HepG2 (cell line): ENCODE results near the gene BID. TPM values are rescaled to one million over a fixed set of nuclear protein-coding genes. Genes with fewer than 3 reads are reported as not detected.

Experiments used
- ATAC-seq: fragments of 200-7000 bp; cut with Tn5 transposase; 3 replicates; pipeline ENCODE4 v1.9.1; 2020; ENCODE audit warnings: mild to moderate bottlenecking, moderate library complexity
- BruUV-seq: library from RNA; stranded (reverse); fragments of 400-500 nt; replicated peaks from 2 replicates; lab custom pipeline; 2021; lab: Mats Ljungman, UMichigan
- CTCF ChIA-PET: fragments of 300-600 bp; formaldehyde crosslinking; extraction: SDS; loops from one replicate; lab custom pipeline; 2021; ENCODE audit warnings: low total read pairs, inconsistent platforms, low intra/inter-chr PET ratio; lab: Yijun Ruan, JAX
- POLR2A ChIA-PET: fragments of 350-600 bp; sonication (Branson Sonifier 250); formaldehyde crosslinking; loops from one replicate; lab custom pipeline; 2020; ENCODE audit warnings: antibody characterized with exemption, inconsistent platforms; lab: Yijun Ruan, JAX
- DNase-seq: peaks from one replicate; pipeline ENCODE4 v3.0.0-alpha.2; 2015; ENCODE audit warnings: low spot score
- FAIRE-seq: peaks from 3 replicates; lab custom pipeline; 2011; peaks lifted over from hg19 to GRCh38; lab: Jason Lieb, UNC
- H2AFZ ChIP-seq: one replicate; pipeline ENCODE4 v1.6.1; 2011; ENCODE audit warnings: low read length, inconsistent platforms
- H3K27ac ChIP-seq: fragments of 300-600 bp; 3 replicates; pipeline ENCODE4 v1.8.0; 2011; ENCODE audit warnings: mixed run types, mild to moderate bottlenecking, mixed read lengths, low read length, inconsistent platforms; ENCODE audit not compliant: insufficient read depth; ENCODE audit errors: extremely low read length
- H3K27me3 ChIP-seq, 2 experiments: fragments of 200-600 bp in 1 of 2; 2 replicates in 1 of 2; 3 replicates in 1 of 2; pipeline versions ENCODE4 v1.6.0 to v1.8.0; 2011; ENCODE audit warnings: low read length in 2 of 2, mild to moderate bottlenecking in 2 of 2, moderate library complexity in 2 of 2, inconsistent platforms in 1 of 2; ENCODE audit not compliant: insufficient read depth in 2 of 2, control insufficient read depth in 1 of 2
- H3K36me3 ChIP-seq, 2 experiments: fragments of 200-600 bp in 1 of 2; replicated peaks in 1 of 2; 2 replicates in 1 of 2; 3 replicates in 1 of 2; pipeline versions ENCODE4 v1.5.1 to v1.8.0; 2011; ENCODE audit warnings: low read length in 2 of 2, inconsistent platforms in 1 of 2; ENCODE audit not compliant: insufficient read depth in 2 of 2, control insufficient read depth in 1 of 2
- H3K4me1 ChIP-seq: 2 replicates; pipeline ENCODE4 v1.5.1; 2012; ENCODE audit warnings: low read length, inconsistent platforms; ENCODE audit not compliant: insufficient read depth
- H3K4me2 ChIP-seq: 2 replicates; pipeline ENCODE4 v1.6.0; 2011; ENCODE audit warnings: low read depth, low read length, inconsistent platforms
- H3K4me3 ChIP-seq, 3 experiments: fragments of 200-600 bp in 1 of 3; sonication (generic), shearing (Covaris generic) in 1 of 3; replicated peaks in 1 of 3; 2 replicates each; pipeline ENCODE4 v1.5.1; 2011 to 2016; ENCODE audit warnings: low read length in 3 of 3, inconsistent platforms in 2 of 3, low read depth in 2 of 3, mild to moderate bottlenecking in 2 of 3, control low read depth in 1 of 3, mixed read lengths in 1 of 3; ENCODE audit not compliant: insufficient read depth in 1 of 3
- H3K79me2 ChIP-seq: one replicate; pipeline ENCODE4 v1.6.1; 2011; ENCODE audit warnings: low read length, inconsistent platforms; ENCODE audit not compliant: insufficient read depth
- H3K9ac ChIP-seq: 2 replicates; pipeline ENCODE4 v1.6.0; 2011; ENCODE audit warnings: mild to moderate bottlenecking, low read depth, low read length, inconsistent platforms; ENCODE audit not compliant: insufficient read depth
- H3K9me3 ChIP-seq: 2 replicates; pipeline ENCODE4 v1.5.1; 2012; ENCODE audit warnings: mild to moderate bottlenecking, low read length
- H4K20me1 ChIP-seq: 2 replicates; pipeline ENCODE4 v1.6.0; 2011; ENCODE audit warnings: inconsistent platforms, mild to moderate bottlenecking, low read length, moderate library complexity; ENCODE audit not compliant: insufficient read depth
- CENPT ChIP-seq: sonication (generic); formaldehyde crosslinking; IDR thresholded peaks from 2 replicates; pipeline ENCODE4 v1.8.0; 2022; ENCODE audit warnings: low read depth, mild to moderate bottlenecking, moderate library complexity, missing genetic modification reagents
- GFI1 ChIP-seq: sonication (generic); formaldehyde crosslinking; IDR thresholded peaks from 2 replicates; pipeline ENCODE4 v1.5.0; 2020; ENCODE audit warnings: missing genetic modification reagents, mild to moderate bottlenecking, borderline replicate concordance
- HNRNPLL ChIP-seq: fragments of 200-400 bp; formaldehyde crosslinking; IDR thresholded peaks from 2 replicates; pipeline ENCODE4 v1.6.1; 2017; ENCODE audit warnings: mild to moderate bottlenecking, low read depth, low read length; ENCODE audit not compliant: poor library complexity, severe bottlenecking
- MTF1 ChIP-seq: sonication (generic); formaldehyde crosslinking; IDR thresholded peaks from 2 replicates; pipeline ENCODE4 v1.5.0; 2020; ENCODE audit warnings: missing genetic modification reagents
- NBN ChIP-seq: fragments of 450-650 bp; conservative IDR thresholded peaks from 2 replicates; pipeline ENCODE4 v1.6.1; 2017
- PTBP1 ChIP-seq: fragments of 200-400 bp; formaldehyde crosslinking; IDR thresholded peaks from 2 replicates; pipeline ENCODE4 v1.6.1; 2018; ENCODE audit warnings: low read length, low read depth; ENCODE audit not compliant: poor library complexity, severe bottlenecking
- ZBTB1 ChIP-seq: sonication (generic); formaldehyde crosslinking; IDR thresholded peaks from 2 replicates; pipeline ENCODE4 v1.4.0; 2020; ENCODE audit warnings: missing genetic modification reagents, borderline replicate concordance
- ZBTB7A ChIP-seq: sonication (generic); formaldehyde crosslinking; IDR thresholded peaks from 2 replicates; pipeline ENCODE4 v1.8.0; 2022; ENCODE audit warnings: mild to moderate bottlenecking, missing genetic modification reagents
- ZNF136 ChIP-seq: sonication (generic); formaldehyde crosslinking; IDR thresholded peaks from 2 replicates; pipeline ENCODE4 v1.8.1; 2022; ENCODE audit warnings: low read depth, mild to moderate bottlenecking, moderate library complexity, missing genetic modification reagents
- ZNF607 ChIP-seq: sonication (generic); formaldehyde crosslinking; IDR thresholded peaks from 2 replicates; pipeline ENCODE4 v1.5.1; 2020; ENCODE audit warnings: missing genetic modification reagents, mild to moderate bottlenecking, borderline replicate concordance
- ZNF615 ChIP-seq: sonication (generic); formaldehyde crosslinking; IDR thresholded peaks from 2 replicates; pipeline ENCODE4 v1.5.0; 2020; ENCODE audit warnings: mild to moderate bottlenecking, missing genetic modification reagents, borderline replicate concordance
- ZNF672 ChIP-seq: sonication (generic); formaldehyde crosslinking; IDR thresholded peaks from 2 replicates; pipeline ENCODE4 v1.8.1; 2022; ENCODE audit warnings: missing genetic modification reagents
- WGBS: methylation state at CpG from one replicate; pipeline ENCODE4 v1.1.6; 2017; ENCODE audit warnings: low lambda C conversion rate; 5-methylcytosine and 5-hydroxymethylcytosine counted together
- in situ Hi-C: cut with HindIII; loops from 2 replicates; pipeline ENCODE4 v1.10.0; 2017; ENCODE audit warnings: low pct_unique_long_range_greater_than_20kb; ENCODE audit not compliant: extremely low pct_ligation_motif_present
- intact Hi-C: fragments of 100-400 bp; cut with micrococcal nuclease; formaldehyde crosslinking; loops from one replicate; pipeline ENCODE4 v1.10.0; 2022; ENCODE audit not compliant: unreplicated experiment
- polyA plus RNA-seq, 8 experiments: library from polyadenylated mRNA; depleted of rRNA in 3 of 8; stranded (reverse) in 7 of 8; unstranded in 1 of 8; fragments of >200 nt; fragmentation: Illumina TruSeq in 4 of 8; extraction: Trizol in 4 of 8; gene quantifications; 2 replicates each; pipeline versions ENCODE4 v1.2.1 to v1.2.3, GENCODE V29; 2011 to 2016; ENCODE audit warnings: low read depth in 4 of 8, missing spikeins in 1 of 8, mixed read lengths in 1 of 8; ENCODE audit not compliant: insufficient read depth in 1 of 8
- total RNA-seq, 5 experiments: library from RNA; depleted of rRNA; stranded (reverse); fragments of >200 nt; fragmentation: Illumina TruSeq; extraction: Trizol; gene quantifications; 2 replicates each; pipeline ENCODE4 v1.2.3, GENCODE V29; 2016; ENCODE audit warnings: low read depth in 1 of 5
- TF ChIP-seq, protein P1 (sequence below): sonication (generic); formaldehyde crosslinking; IDR thresholded peaks from 2 replicates; pipeline ENCODE4 v1.5.1; 2020; ENCODE audit warnings: mild to moderate bottlenecking, missing genetic modification reagents, moderate library complexity
- TF ChIP-seq, protein P2 (sequence below): sonication (generic); formaldehyde crosslinking; IDR thresholded peaks from 2 replicates; pipeline ENCODE4 v1.5.0; 2020; ENCODE audit warnings: mild to moderate bottlenecking, missing genetic modification reagents
- TF ChIP-seq, protein P3 (sequence below): fragments of 450-650 bp; IDR thresholded peaks from 2 replicates; pipeline ENCODE4 v1.6.1; 2016
- TF ChIP-seq, protein P4 (sequence below): sonication (generic); formaldehyde crosslinking; conservative IDR thresholded peaks from 2 replicates; pipeline ENCODE4 v1.8.1; 2023; ENCODE audit warnings: missing genetic modification reagents
- TF ChIP-seq, protein P5 (sequence below): conservative IDR thresholded peaks from 2 replicates; pipeline ENCODE4 v1.6.1; 2018; ENCODE audit warnings: missing genetic modification reagents

Gene BID
- total and polyA plus RNA-seq, 2 of the 13 experiments (the other 11 are each of a cell fraction or from before 2014, with no cell fraction given): 35.3 to 51.7 TPM

DNA sequence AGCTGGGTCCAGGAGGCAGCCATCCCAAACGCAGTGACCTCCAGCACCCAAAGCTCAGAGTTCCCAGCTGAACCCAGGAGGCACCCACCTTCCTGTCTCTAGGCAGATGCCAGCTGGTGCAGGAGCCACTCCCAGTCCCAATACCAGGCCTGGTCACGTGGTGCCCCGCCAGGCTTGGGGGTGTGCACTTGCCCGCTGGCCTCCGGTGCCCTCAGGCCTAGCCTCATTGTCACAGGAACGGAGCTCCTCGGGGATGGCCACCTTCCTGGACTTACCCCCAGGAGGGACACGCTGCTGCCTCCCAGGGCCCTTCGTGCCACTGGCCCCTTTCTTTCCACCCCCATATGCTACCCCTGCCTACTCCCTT, 4.6 kb downstream of the BID start:
- H3K4me1 ChIP-seq: peaks cover 47% of the 10 kb centered on the region
- CTCF ChIA-PET: no interaction called here
- H3K79me2 ChIP-seq: peaks cover 42% of the 10 kb centered on the region
- in situ Hi-C loops (no loop called here), intact Hi-C loops (no loop called here)
- ATAC-seq: no peak
- no peaks in the 10 kb centered on the region for H4K20me1 ChIP-seq
- no peak for FAIRE-seq
- H3K36me3 ChIP-seq: no peaks in the 10 kb centered on the region; a peak in 1 of 5 replicates
- no peak overlapping the region for H3K27ac ChIP-seq
- POLR2A ChIA-PET: no interaction called here
- H3K27me3 ChIP-seq: no peaks in the 10 kb centered on the region
- no peaks in the 10 kb centered on the region for H3K9me3 ChIP-seq
- no peak overlapping the region for H2AFZ ChIP-seq
- BruUV-seq: no TSS peak
- DNase-seq: no peak
- H3K9ac ChIP-seq: no peak overlapping the region
- 95% methylated on average over 4 of the region's 9 CpGs for WGBS
- H3K4me3 ChIP-seq: no peak overlapping the region
- no peak for TF ChIP-seq ZNF615
- TF ChIP-seq ZNF136 (CRISPR knock-in tag): no peak
- TF ChIP-seq, protein P1, sequence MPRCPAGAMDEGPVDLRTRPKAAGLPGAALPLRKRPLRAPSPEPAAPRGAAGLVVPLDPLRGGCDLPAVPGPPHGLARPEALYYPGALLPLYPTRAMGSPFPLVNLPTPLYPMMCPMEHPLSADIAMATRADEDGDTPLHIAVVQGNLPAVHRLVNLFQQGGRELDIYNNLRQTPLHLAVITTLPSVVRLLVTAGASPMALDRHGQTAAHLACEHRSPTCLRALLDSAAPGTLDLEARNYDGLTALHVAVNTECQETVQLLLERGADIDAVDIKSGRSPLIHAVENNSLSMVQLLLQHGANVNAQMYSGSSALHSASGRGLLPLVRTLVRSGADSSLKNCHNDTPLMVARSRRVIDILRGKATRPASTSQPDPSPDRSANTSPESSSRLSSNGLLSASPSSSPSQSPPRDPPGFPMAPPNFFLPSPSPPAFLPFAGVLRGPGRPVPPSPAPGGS (CRISPR knock-in tag): no peak
- no peak for TF ChIP-seq MTF1
- TF ChIP-seq ZNF607 (CRISPR knock-in tag): no peak
- TF ChIP-seq NBN: no peak
- TF ChIP-seq, protein P2, sequence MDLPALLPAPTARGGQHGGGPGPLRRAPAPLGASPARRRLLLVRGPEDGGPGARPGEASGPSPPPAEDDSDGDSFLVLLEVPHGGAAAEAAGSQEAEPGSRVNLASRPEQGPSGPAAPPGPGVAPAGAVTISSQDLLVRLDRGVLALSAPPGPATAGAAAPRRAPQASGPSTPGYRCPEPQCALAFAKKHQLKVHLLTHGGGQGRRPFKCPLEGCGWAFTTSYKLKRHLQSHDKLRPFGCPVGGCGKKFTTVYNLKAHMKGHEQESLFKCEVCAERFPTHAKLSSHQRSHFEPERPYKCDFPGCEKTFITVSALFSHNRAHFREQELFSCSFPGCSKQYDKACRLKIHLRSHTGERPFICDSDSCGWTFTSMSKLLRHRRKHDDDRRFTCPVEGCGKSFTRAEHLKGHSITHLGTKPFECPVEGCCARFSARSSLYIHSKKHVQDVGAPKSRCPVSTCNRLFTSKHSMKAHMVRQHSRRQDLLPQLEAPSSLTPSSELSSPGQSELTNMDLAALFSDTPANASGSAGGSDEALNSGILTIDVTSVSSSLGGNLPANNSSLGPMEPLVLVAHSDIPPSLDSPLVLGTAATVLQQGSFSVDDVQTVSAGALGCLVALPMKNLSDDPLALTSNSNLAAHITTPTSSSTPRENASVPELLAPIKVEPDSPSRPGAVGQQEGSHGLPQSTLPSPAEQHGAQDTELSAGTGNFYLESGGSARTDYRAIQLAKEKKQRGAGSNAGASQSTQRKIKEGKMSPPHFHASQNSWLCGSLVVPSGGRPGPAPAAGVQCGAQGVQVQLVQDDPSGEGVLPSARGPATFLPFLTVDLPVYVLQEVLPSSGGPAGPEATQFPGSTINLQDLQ (CRISPR knock-in tag): no peak
- TF ChIP-seq, protein P3, sequence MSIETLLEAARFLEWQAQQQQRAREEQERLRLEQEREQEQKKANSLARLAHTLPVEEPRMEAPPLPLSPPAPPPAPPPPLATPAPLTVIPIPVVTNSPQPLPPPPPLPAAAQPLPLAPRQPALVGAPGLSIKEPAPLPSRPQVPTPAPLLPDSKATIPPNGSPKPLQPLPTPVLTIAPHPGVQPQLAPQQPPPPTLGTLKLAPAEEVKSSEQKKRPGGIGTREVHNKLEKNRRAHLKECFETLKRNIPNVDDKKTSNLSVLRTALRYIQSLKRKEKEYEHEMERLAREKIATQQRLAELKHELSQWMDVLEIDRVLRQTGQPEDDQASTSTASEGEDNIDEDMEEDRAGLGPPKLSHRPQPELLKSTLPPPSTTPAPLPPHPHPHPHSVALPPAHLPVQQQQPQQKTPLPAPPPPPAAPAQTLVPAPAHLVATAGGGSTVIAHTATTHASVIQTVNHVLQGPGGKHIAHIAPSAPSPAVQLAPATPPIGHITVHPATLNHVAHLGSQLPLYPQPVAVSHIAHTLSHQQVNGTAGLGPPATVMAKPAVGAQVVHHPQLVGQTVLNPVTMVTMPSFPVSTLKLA: no peak
- TF ChIP-seq HNRNPLL: no peak
- no peak for TF ChIP-seq CENPT (CRISPR knock-in tag)
- no peak for TF ChIP-seq ZBTB1 (CRISPR knock-in tag)
- TF ChIP-seq ZNF672 (CRISPR knock-in tag): no peak
- no peak for TF ChIP-seq ZBTB7A (CRISPR knock-in tag)
- TF ChIP-seq, protein P4, sequence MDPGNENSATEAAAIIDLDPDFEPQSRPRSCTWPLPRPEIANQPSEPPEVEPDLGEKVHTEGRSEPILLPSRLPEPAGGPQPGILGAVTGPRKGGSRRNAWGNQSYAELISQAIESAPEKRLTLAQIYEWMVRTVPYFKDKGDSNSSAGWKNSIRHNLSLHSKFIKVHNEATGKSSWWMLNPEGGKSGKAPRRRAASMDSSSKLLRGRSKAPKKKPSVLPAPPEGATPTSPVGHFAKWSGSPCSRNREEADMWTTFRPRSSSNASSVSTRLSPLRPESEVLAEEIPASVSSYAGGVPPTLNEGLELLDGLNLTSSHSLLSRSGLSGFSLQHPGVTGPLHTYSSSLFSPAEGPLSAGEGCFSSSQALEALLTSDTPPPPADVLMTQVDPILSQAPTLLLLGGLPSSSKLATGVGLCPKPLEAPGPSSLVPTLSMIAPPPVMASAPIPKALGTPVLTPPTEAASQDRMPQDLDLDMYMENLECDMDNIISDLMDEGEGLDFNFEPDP (CRISPR knock-in tag): no peak
- no peak for TF ChIP-seq GFI1 (CRISPR knock-in tag)
- TF ChIP-seq, protein P5, sequence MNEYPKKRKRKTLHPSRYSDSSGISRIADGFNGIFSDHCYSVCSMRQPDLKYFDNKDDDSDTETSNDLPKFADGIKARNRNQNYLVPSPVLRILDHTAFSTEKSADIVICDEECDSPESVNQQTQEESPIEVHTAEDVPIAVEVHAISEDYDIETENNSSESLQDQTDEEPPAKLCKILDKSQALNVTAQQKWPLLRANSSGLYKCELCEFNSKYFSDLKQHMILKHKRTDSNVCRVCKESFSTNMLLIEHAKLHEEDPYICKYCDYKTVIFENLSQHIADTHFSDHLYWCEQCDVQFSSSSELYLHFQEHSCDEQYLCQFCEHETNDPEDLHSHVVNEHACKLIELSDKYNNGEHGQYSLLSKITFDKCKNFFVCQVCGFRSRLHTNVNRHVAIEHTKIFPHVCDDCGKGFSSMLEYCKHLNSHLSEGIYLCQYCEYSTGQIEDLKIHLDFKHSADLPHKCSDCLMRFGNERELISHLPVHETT: no peak
- no peak for TF ChIP-seq PTBP1
- H3K4me2 ChIP-seq: no peak overlapping the region
